ENCODE results near the gene USP36. TPM values are rescaled to one million over a fixed set of nuclear protein-coding genes. Genes with fewer than 3 reads are reported as not detected.

The USP36 gene
- total and polyA plus RNA-seq, 9 of the 15 experiments (the other 6 are each of a cell fraction or from before 2014, with no cell fraction given): 6.4 to 72.8 (median 22.5) TPM

DNA sequence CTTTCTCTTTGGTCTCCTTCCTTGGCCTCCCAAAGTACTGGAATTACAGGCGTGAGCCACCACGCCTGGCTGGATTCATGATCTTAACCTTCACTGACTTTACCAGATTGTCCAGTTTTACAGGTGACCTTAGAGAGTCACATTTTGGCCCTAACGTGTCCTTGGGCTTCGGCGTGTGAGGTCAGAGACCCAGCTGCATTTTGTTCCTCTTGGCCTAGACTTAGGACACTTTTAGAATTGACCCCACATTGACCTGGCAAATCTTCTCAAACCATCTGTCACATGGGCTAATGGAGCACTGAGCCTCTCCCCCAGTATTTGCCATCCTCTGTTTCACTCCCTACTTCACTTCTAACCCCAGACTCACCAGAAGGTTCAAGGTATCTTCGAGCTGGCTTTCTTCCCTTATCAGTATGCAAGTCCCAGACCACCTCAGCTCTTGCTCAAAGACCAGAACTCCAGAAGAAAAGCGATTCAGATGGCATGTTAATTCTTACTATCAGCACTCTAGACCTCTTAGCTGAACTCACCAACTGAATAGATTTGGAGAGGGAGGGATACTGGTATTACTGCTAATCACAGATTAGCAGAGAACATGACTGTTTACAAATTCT lies 56.8 kb downstream of the USP36 start (continued):
- no peak for TF ChIP-seq SIRT6 (IDR thresholded peaks at IDR 0.05; ENCODE audit: low read depth, low read length)
- TF ChIP-seq ZNF766 (CRISPR knock-in tag; conservative IDR thresholded peaks at IDR 0.05): no peak
- TF ChIP-seq ZFP1 (CRISPR knock-in tag; IDR thresholded peaks at IDR 0.05): no peak
- TF ChIP-seq, protein P1, sequence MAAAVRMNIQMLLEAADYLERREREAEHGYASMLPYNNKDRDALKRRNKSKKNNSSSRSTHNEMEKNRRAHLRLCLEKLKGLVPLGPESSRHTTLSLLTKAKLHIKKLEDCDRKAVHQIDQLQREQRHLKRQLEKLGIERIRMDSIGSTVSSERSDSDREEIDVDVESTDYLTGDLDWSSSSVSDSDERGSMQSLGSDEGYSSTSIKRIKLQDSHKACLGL (CRISPR knock-in tag; IDR thresholded peaks at IDR 0.05; ENCODE audit: borderline replicate concordance, poor library complexity, severe bottlenecking): no peak
- no peak for TF ChIP-seq ZNF41 (CRISPR knock-in tag; conservative IDR thresholded peaks at IDR 0.05)
- TF ChIP-seq, protein P2, sequence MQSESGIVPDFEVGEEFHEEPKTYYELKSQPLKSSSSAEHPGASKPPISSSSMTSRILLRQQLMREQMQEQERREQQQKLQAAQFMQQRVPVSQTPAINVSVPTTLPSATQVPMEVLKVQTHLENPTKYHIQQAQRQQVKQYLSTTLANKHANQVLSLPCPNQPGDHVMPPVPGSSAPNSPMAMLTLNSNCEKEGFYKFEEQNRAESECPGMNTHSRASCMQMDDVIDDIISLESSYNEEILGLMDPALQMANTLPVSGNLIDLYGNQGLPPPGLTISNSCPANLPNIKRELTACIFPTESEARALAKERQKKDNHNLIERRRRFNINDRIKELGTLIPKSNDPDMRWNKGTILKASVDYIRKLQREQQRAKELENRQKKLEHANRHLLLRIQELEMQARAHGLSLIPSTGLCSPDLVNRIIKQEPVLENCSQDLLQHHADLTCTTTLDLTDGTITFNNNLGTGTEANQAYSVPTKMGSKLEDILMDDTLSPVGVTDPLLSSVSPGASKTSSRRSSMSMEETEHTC (IDR thresholded peaks at IDR 0.05): 0 out of 2 replicates have a peak, but pooled peaks have one; percentile 58
- no peak for TF ChIP-seq PTRF (tag; IDR thresholded peaks at IDR 0.05)
- no peak for TF ChIP-seq CSDE1 (IDR thresholded peaks at IDR 0.05)
- TF ChIP-seq EP300 (IDR thresholded peaks at IDR 0.05; ENCODE audit: low read length): peak; percentile 75
- no peak for TF ChIP-seq ZNF785 (CRISPR knock-in tag; IDR thresholded peaks at IDR 0.05)
- no peak for TF ChIP-seq HDAC6 (IDR thresholded peaks at IDR 0.05; ENCODE audit: low read depth, low read length)
- no peak for TF ChIP-seq ZNF408 (CRISPR knock-in tag; IDR thresholded peaks at IDR 0.05; ENCODE audit: low read depth)
- TF ChIP-seq, protein P3, sequence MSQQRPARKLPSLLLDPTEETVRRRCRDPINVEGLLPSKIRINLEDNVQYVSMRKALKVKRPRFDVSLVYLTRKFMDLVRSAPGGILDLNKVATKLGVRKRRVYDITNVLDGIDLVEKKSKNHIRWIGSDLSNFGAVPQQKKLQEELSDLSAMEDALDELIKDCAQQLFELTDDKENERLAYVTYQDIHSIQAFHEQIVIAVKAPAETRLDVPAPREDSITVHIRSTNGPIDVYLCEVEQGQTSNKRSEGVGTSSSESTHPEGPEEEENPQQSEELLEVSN (IDR thresholded peaks at IDR 0.05; ENCODE audit: borderline replicate concordance in 1 of 2, extremely low read depth in 1 of 2, insufficient read depth in 1 of 2, insufficient read length in 1 of 2, low read depth in 1 of 2, low read length in 1 of 2, poor library complexity in 1 of 2, severe bottlenecking in 1 of 2): no peak
- no peak for TF ChIP-seq MYC (IDR thresholded peaks at IDR 0.05; ENCODE audit: low read depth, low read length)
- TF ChIP-seq MYC (CRISPR knock-in tag; IDR thresholded peaks at IDR 0.05; ENCODE audit: borderline replicate concordance, low read depth): no peak
- TF ChIP-seq XRCC5 (IDR thresholded peaks at IDR 0.05; ENCODE audit: low read depth, low read length): no peak
- no peak for TF ChIP-seq KLF10 (CRISPR knock-in tag; IDR thresholded peaks at IDR 0.05)
- no peak for TF ChIP-seq HMG20B (CRISPR knock-in tag; IDR thresholded peaks at IDR 0.05)
- TF ChIP-seq, protein P4, sequence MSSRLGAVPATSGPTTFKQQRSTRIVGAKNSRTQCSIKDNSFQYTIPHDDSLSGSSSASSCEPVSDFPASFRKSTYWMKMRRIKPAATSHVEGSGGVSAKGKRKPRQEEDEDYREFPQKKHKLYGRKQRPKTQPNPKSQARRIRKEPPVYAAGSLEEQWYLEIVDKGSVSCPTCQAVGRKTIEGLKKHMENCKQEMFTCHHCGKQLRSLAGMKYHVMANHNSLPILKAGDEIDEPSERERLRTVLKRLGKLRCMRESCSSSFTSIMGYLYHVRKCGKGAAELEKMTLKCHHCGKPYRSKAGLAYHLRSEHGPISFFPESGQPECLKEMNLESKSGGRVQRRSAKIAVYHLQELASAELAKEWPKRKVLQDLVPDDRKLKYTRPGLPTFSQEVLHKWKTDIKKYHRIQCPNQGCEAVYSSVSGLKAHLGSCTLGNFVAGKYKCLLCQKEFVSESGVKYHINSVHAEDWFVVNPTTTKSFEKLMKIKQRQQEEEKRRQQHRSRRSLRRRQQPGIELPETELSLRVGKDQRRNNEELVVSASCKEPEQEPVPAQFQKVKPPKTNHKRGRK (tag; IDR thresholded peaks at IDR 0.05): no peak
- TF ChIP-seq, protein P5, sequence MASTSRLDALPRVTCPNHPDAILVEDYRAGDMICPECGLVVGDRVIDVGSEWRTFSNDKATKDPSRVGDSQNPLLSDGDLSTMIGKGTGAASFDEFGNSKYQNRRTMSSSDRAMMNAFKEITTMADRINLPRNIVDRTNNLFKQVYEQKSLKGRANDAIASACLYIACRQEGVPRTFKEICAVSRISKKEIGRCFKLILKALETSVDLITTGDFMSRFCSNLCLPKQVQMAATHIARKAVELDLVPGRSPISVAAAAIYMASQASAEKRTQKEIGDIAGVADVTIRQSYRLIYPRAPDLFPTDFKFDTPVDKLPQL (IDR thresholded peaks at IDR 0.05; ENCODE audit: extremely low read depth, insufficient read length): no peak
- TF ChIP-seq ZNF507 (tag; conservative IDR thresholded peaks at IDR 0.05): no peak
- TF ChIP-seq ZNF140 (CRISPR knock-in tag; IDR thresholded peaks at IDR 0.05): no peak

All from K562 (cell line).